Fibroblast of lung (primary cell): ENCODE data around the gene MLYCD. TPM values are rescaled to one million over a fixed set of nuclear protein-coding genes. Genes with fewer than 3 reads are reported as not detected.
"Not testable (repeated sequence)": the region's sequence is repeated elsewhere in the genome, so short reads cannot be mapped to it uniquely, and the experiment has no call there.

ENCODE experiments used
- DNase-seq, 2 donors: peaks; one replicate each; pipeline versions ENCODE4 v3.0.0 to v3.0.0-alpha.2; 2010; ENCODE audit warnings: low read depth in 2 of 2
- H2AFZ ChIP-seq: 2 replicates; pipeline ENCODE4 v1.5.1; 2012; ENCODE audit warnings: low read length, control low read depth, inconsistent platforms
- H3K27ac ChIP-seq: 2 replicates; pipeline ENCODE4 v1.5.1; 2011; ENCODE audit warnings: low read length, control low read depth; ENCODE audit not compliant: insufficient read depth
- H3K27me3 ChIP-seq: 2 replicates; pipeline ENCODE4 v1.5.1; 2011; ENCODE audit warnings: mild to moderate bottlenecking, low read length; ENCODE audit not compliant: control insufficient read depth, insufficient read depth
- H3K36me3 ChIP-seq: 2 replicates; pipeline ENCODE4 v1.5.1; 2011; ENCODE audit warnings: low read length; ENCODE audit not compliant: control insufficient read depth, insufficient read depth
- H3K4me1 ChIP-seq: 2 replicates; pipeline ENCODE4 v1.5.1; 2011; ENCODE audit warnings: low read length; ENCODE audit not compliant: control insufficient read depth, insufficient read depth; ENCODE audit errors: extremely low read depth
- H3K4me2 ChIP-seq: 2 replicates; pipeline ENCODE4 v1.5.1; 2011; ENCODE audit warnings: low read length, control low read depth; ENCODE audit not compliant: insufficient read depth; ENCODE audit errors: extremely low read depth
- H3K4me3 ChIP-seq, 4 experiments: fragments of 200-600 bp in 1 of 4; sonication (generic) in 1 of 4; replicated peaks in 1 of 4; 2 replicates each; pipeline ENCODE4 v1.5.1; 2011 to 2016; ENCODE audit warnings: low read length in 4 of 4, low read depth in 3 of 4, mild to moderate bottlenecking in 3 of 4, control low read depth in 2 of 4, inconsistent platforms in 1 of 4, mixed read lengths in 1 of 4; ENCODE audit not compliant: insufficient read depth in 1 of 4; ENCODE audit errors: control extremely low read depth in 1 of 4
- H3K79me2 ChIP-seq: 2 replicates; pipeline ENCODE4 v1.5.1; 2012; ENCODE audit warnings: mild to moderate bottlenecking, low read length, inconsistent platforms; ENCODE audit not compliant: control insufficient read depth, insufficient read depth
- H3K9ac ChIP-seq: 2 replicates; pipeline ENCODE4 v1.5.1; 2011; ENCODE audit warnings: mild to moderate bottlenecking, low read length, control low read depth; ENCODE audit not compliant: insufficient read depth
- H3K9me3 ChIP-seq: 2 replicates; pipeline ENCODE4 v1.5.1; 2012; ENCODE audit warnings: low read depth, low read length; ENCODE audit not compliant: control insufficient read depth, insufficient read depth
- H4K20me1 ChIP-seq: 2 replicates; pipeline ENCODE4 v1.5.1; 2011; ENCODE audit warnings: low read length; ENCODE audit not compliant: control insufficient read depth, insufficient read depth; ENCODE audit errors: extremely low read depth
- EZH2 ChIP-seq: IDR thresholded peaks from 2 replicates; pipeline ENCODE4 v1.5.1; 2012; ENCODE audit warnings: low read length, control low read depth, mild to moderate bottlenecking; ENCODE audit errors: missing control alignments
- polyA plus RNA-seq, 2 donors: library from polyadenylated mRNA; depleted of rRNA in 1 of 2; stranded (reverse) in 1 of 2; unstranded in 1 of 2; fragments of >200 nt; gene quantifications; 2 replicates each; pipeline ENCODE4 v1.2.1, GENCODE V29; 2011 to 2012; ENCODE audit warnings: missing spikeins in 1 of 2
- total RNA-seq: library from RNA; depleted of rRNA; stranded (reverse); fragments of >200 nt; gene quantifications from 2 replicates; pipeline ENCODE4 v1.2.1, GENCODE V29; 2014
- TF ChIP-seq, protein P1 (sequence below), 2 donors: IDR thresholded peaks in 1 of 2; conservative IDR thresholded peaks in 1 of 2; 1 replicate in 1 of 2; 2 replicates in 1 of 2; pipeline ENCODE4 v1.5.1; 2011 to 2012; ENCODE audit warnings: low read length in 2 of 2, control low read depth in 1 of 2, inconsistent platforms in 1 of 2, low read depth in 1 of 2, mild to moderate bottlenecking in 1 of 2

Gene MLYCD
- total and polyA plus RNA-seq, 2 donors (not counting 1 experiment from before 2014, with no cell fraction given): 1.0 to 3.8 TPM

DNA sequence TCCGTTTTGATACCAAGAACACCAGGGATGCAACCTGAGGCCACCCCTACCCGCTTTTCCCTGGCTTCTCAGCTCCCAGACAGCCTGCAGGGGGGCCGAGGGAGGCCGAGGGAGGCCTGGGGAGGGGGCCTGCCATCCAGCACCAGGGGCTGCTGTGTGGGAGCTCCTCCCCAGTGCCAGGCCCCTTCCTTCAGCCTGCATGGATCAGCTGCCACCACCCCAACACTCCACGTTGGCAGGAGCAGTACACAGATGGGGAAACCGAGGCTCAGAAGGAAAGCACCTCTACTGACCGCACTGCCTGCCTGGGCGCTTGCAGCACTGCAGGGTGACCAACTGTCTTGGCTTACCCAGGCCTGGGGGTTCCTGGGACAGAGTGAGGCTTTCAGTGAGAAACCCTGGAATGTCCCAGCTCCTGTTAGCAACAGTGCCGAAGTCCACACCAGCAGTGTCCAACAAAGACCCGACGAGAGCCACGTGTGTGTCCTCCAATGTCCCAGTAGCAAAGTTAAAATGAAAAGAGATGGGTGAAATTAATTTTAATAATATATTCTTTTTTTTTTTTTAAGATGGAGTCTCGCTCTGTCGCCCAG lies 48.8 kb downstream of the MLYCD start:
- H2AFZ ChIP-seq: no peak overlapping the region
- no peak overlapping the region for H3K4me2 ChIP-seq
- H3K27ac ChIP-seq: no peak overlapping the region
- H3K9ac ChIP-seq: no peak overlapping the region
- peaks cover 3% of the 10 kb centered on the region for H3K4me1 ChIP-seq
- H3K27me3 ChIP-seq: no peaks in the 10 kb centered on the region
- no peaks in the 10 kb centered on the region for H4K20me1 ChIP-seq
- no peaks in the 10 kb centered on the region for H3K79me2 ChIP-seq
- TF ChIP-seq EZH2: no peak
- TF ChIP-seq, protein P1, sequence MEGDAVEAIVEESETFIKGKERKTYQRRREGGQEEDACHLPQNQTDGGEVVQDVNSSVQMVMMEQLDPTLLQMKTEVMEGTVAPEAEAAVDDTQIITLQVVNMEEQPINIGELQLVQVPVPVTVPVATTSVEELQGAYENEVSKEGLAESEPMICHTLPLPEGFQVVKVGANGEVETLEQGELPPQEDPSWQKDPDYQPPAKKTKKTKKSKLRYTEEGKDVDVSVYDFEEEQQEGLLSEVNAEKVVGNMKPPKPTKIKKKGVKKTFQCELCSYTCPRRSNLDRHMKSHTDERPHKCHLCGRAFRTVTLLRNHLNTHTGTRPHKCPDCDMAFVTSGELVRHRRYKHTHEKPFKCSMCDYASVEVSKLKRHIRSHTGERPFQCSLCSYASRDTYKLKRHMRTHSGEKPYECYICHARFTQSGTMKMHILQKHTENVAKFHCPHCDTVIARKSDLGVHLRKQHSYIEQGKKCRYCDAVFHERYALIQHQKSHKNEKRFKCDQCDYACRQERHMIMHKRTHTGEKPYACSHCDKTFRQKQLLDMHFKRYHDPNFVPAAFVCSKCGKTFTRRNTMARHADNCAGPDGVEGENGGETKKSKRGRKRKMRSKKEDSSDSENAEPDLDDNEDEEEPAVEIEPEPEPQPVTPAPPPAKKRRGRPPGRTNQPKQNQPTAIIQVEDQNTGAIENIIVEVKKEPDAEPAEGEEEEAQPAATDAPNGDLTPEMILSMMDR (conservative IDR thresholded peaks at IDR 0.05 in 1 of 2, IDR thresholded peaks at IDR 0.05 in 1 of 2; ENCODE audit: low read depth in 1 of 2, low read length in 2 of 2): no peak
- H3K36me3 ChIP-seq: no peaks in the 10 kb centered on the region
- H3K4me3 ChIP-seq: no peak overlapping the region
- H3K9me3 ChIP-seq: no peaks in the 10 kb centered on the region
- DNase-seq: no peak

GRCh38 chr16:83948914-83949723 lies 50.2 kb downstream of the MLYCD start:
- Histone ChIP-seq H3K9me3 (no peaks in the 10 kb centered on the region), H3K27ac (no peak overlapping the region), H3K4me2 (no peak overlapping the region), H3K79me2 (peaks cover 2% of the 10 kb centered on the region), H4K20me1 (no peaks in the 10 kb centered on the region), H2AFZ (no peak overlapping the region), H3K4me3 (no peak overlapping the region), H3K27me3 (no peaks in the 10 kb centered on the region), H3K36me3 (no peaks in the 10 kb centered on the region), H3K4me1 (peaks cover 7% of the 10 kb centered on the region), H3K9ac (no peak overlapping the region)
- TF ChIP-seq EZH2: no peak
- TF ChIP-seq, protein P1 (conservative IDR thresholded peaks at IDR 0.05 in 1 of 2, IDR thresholded peaks at IDR 0.05 in 1 of 2; ENCODE audit: low read depth in 1 of 2, low read length in 2 of 2): no peak
- no peak for DNase-seq

- Histone ChIP-seq H3K27me3 (no peaks in the 10 kb centered on the region), H3K79me2 (peaks cover 2% of the 10 kb centered on the region), H3K27ac (no peak overlapping the region), H3K9ac (no peak overlapping the region), H4K20me1 (no peaks in the 10 kb centered on the region), H3K4me2 (no peak overlapping the region), H2AFZ (no peak overlapping the region), H3K9me3 (no peaks in the 10 kb centered on the region), H3K4me3 (no peak overlapping the region), H3K36me3 (no peaks in the 10 kb centered on the region), H3K4me1 (peaks cover 11% of the 10 kb centered on the region)
- TF ChIP-seq, protein P1 (conservative IDR thresholded peaks at IDR 0.05 in 1 of 2, IDR thresholded peaks at IDR 0.05 in 1 of 2; ENCODE audit: low read depth in 1 of 2, low read length in 2 of 2): no peak
- no peak for TF ChIP-seq EZH2
- no peak for DNase-seq
Observed at GRCh38 chr16:83949724-83950001, 50.7 kb downstream of the MLYCD start.

GRCh38 chr16:83950862-83951399 lies 52.0 kb downstream of the MLYCD start:
- not testable (repeated sequence) for H3K4me3 ChIP-seq, H3K27me3 ChIP-seq, H4K20me1 ChIP-seq, H3K79me2 ChIP-seq, H3K36me3 ChIP-seq, H3K4me2 ChIP-seq, H3K9me3 ChIP-seq, H2AFZ ChIP-seq, H3K9ac ChIP-seq, H3K27ac ChIP-seq, DNase-seq
- H3K4me1 ChIP-seq: peaks cover 18% of the 10 kb centered on the region
